Gastrocnemius medialis (tissue), 4 donors: Measurements from ENCODE around the gene FBXL5. TPM values are rescaled to one million over a fixed set of nuclear protein-coding genes. Genes with fewer than 3 reads are reported as not detected.

Experiments
- ATAC-seq, 2 donors: fragments of 150-250 bp; one replicate each; pipeline ENCODE4 v1.9.1; 2016
- DNase-seq, 2 donors: peaks; one replicate each; pipeline ENCODE4 v3.0.0-alpha.2; 2019
- H3K27ac ChIP-seq, 4 donors: fragments of 200-600 bp; sonication (generic); 1 replicate in 1 of 4; 2 replicates in 3 of 4; pipeline ENCODE4 v1.5.1; 2016 to 2018; ENCODE audit warnings: mild to moderate bottlenecking in 2 of 4, moderate library complexity in 1 of 4
- H3K27me3 ChIP-seq, 3 donors: fragments of 200-600 bp; sonication (generic) in 2 of 3; 1 replicate in 1 of 3; 2 replicates in 2 of 3; pipeline versions ENCODE4 v1.5.1 to v1.6.0; 2016 to 2019; ENCODE audit warnings: mild to moderate bottlenecking in 1 of 3, moderate library complexity in 1 of 3
- H3K36me3 ChIP-seq, 2 donors: fragments of 200-600 bp; sonication (generic) in 1 of 2; one replicate each; pipeline ENCODE4 v1.5.1; 2017 to 2018
- H3K4me1 ChIP-seq, 2 donors: fragments of 200-600 bp; sonication (generic) in 1 of 2; one replicate each; pipeline ENCODE4 v1.5.1; 2016 to 2017; ENCODE audit warnings: mild to moderate bottlenecking in 2 of 2
- H3K4me3 ChIP-seq, 4 donors: fragments of 200-600 bp; sonication (generic) in 3 of 4; 1 replicate in 1 of 4; 2 replicates in 3 of 4; pipeline ENCODE4 v1.5.1; 2016 to 2019; ENCODE audit warnings: mild to moderate bottlenecking in 2 of 4
- H3K9me3 ChIP-seq, 3 donors: fragments of 200-600 bp; sonication (generic) in 2 of 3; 1 replicate in 1 of 3; 2 replicates in 2 of 3; pipeline ENCODE4 v1.5.1; 2016 to 2019
- CTCF ChIP-seq, 5 experiments: fragments of 450-650 bp in 3 of 5; fragments of 200-600 bp in 2 of 5; sonication (generic) in 2 of 5; IDR thresholded peaks in 4 of 5; conservative IDR thresholded peaks in 1 of 5; 1 replicate in 4 of 5; 2 replicates in 1 of 5; pipeline ENCODE4 v1.5.1; 2016 to 2019; ENCODE audit warnings: antibody characterized with exemption in 5 of 5, mild to moderate bottlenecking in 3 of 5, moderate library complexity in 3 of 5
- POLR2A ChIP-seq, 2 donors: fragments of 450-650 bp; IDR thresholded peaks; one replicate each; pipeline ENCODE4 v1.6.1; 2017; ENCODE audit warnings: antibody characterized with exemption in 2 of 2, mild to moderate bottlenecking in 2 of 2, moderate library complexity in 2 of 2
- in situ Hi-C, 4 donors: fragments of 200-750 bp; cut with MboI; loops; one replicate each; pipeline versions ENCODE4 v1.15.0 to v1.8.0; 2017; ENCODE audit warnings: low sequenced_read_pairs in 4 of 4
- intact Hi-C: fragments of 100-400 bp; cut with DNase I; formaldehyde crosslinking; loops from one replicate; pipeline ENCODE4 v1.15.1; 2023; ENCODE audit warnings: low total_unique reads
- total RNA-seq, 4 donors: library from RNA; depleted of rRNA; stranded (reverse); fragments of >200 nt; gene quantifications; one replicate each; pipeline versions ENCODE4 v1.1.0 to v1.2.3, GENCODE V29; 2016

FBXL5 gene
- total RNA-seq, 4 donors from 2014 or later, result 81.7 to 106 (median 89.8) TPM

GRCh38 chr4:15592799-15593198, 62.4 kb downstream of the FBXL5 start:
- H3K27ac ChIP-seq, result no peak overlapping the region
- TF ChIP-seq POLR2A (IDR thresholded peaks at IDR 0.05) (no peak), CTCF (IDR thresholded peaks at IDR 0.05 in 4 of 5, conservative IDR thresholded peaks at IDR 0.05 in 1 of 5) (no peak)
- peaks cover 13 to 24% of the 10 kb centered on the region in 2 donors for H3K4me1 ChIP-seq
- intact Hi-C loops, result no loop called here
- no peaks in the 10 kb centered on the region for H3K27me3 ChIP-seq
- no peak for ATAC-seq
- in situ Hi-C loops, result no loop called here
- no peaks in the 10 kb centered on the region for H3K36me3 ChIP-seq
- H3K9me3 ChIP-seq, result no peaks in the 10 kb centered on the region
- H3K4me3 ChIP-seq, result no peak overlapping the region
- DNase-seq, result no peak

- peaks cover 15 to 45% of the 10 kb centered on the region in 2 donors for H3K4me1 ChIP-seq
- no peaks in the 10 kb centered on the region for H3K9me3 ChIP-seq
- H3K36me3 ChIP-seq, result no peaks in the 10 kb centered on the region
- peak overlapping the region in 3 of 4 donors; percentile 60 to 78 (median 65) for H3K27ac ChIP-seq
- in situ Hi-C loops (no loop called here), intact Hi-C loops (no loop called here)
- DNase-seq (peak; percentile 15 to 51), ATAC-seq (peak; percentile 93 to 94)
- H3K27me3 ChIP-seq, result no peaks in the 10 kb centered on the region
- TF ChIP-seq POLR2A (IDR thresholded peaks at IDR 0.05) (no peak), CTCF (IDR thresholded peaks at IDR 0.05 in 4 of 5, conservative IDR thresholded peaks at IDR 0.05 in 1 of 5) (no peak)
- no peak overlapping the region for H3K4me3 ChIP-seq
Observed at GRCh38 chr4:15587649-15588048, 67.5 kb downstream of the FBXL5 start.

- TF ChIP-seq CTCF (IDR thresholded peaks at IDR 0.05 in 4 of 5, conservative IDR thresholded peaks at IDR 0.05 in 1 of 5) (no peak), POLR2A (IDR thresholded peaks at IDR 0.05) (no peak)
- intact Hi-C loops (no loop called here), in situ Hi-C loops (no loop called here)
- no peaks in the 10 kb centered on the region for H3K36me3 ChIP-seq
- no peaks in the 10 kb centered on the region for H3K27me3 ChIP-seq
- peak overlapping the region in 3 of 4 donors; percentile 16 to 78 (median 65) for H3K27ac ChIP-seq
- H3K4me3 ChIP-seq, result no peak overlapping the region
- no peaks in the 10 kb centered on the region for H3K9me3 ChIP-seq
- H3K4me1 ChIP-seq, result peaks cover 7 to 36% of the 10 kb centered on the region in 2 donors
- ATAC-seq (peak; percentile 67 to 74), DNase-seq (no peak)
Observed at GRCh38 chr4:15586066-15586465, 69.1 kb downstream of the FBXL5 start.

GRCh38 chr4:15585331-15585730, 69.8 kb downstream of the FBXL5 start:
- peak; percentile 34 to 55 for ATAC-seq

More at GRCh38 chr4:15585331-15585730, 69.8 kb downstream of the FBXL5 start:
- no peak overlapping the region for H3K4me3 ChIP-seq
- no peak for DNase-seq
- in situ Hi-C loops, result no loop called here
- no peaks in the 10 kb centered on the region for H3K27me3 ChIP-seq
- H3K27ac ChIP-seq, result peak overlapping the region in 2 of 4 donors; percentile 65 to 78
- no peaks in the 10 kb centered on the region for H3K36me3 ChIP-seq
- H3K9me3 ChIP-seq, result no peaks in the 10 kb centered on the region
- H3K4me1 ChIP-seq, result peaks cover 7 to 36% of the 10 kb centered on the region in 2 donors
- intact Hi-C loops, result no loop called here
- TF ChIP-seq CTCF (IDR thresholded peaks at IDR 0.05 in 4 of 5, conservative IDR thresholded peaks at IDR 0.05 in 1 of 5), result no peak
- no peak for TF ChIP-seq POLR2A (IDR thresholded peaks at IDR 0.05)
